GM12892 (cell line): ENCODE measurements around the gene THBS2.

ENCODE experiments used
- POLR2A ChIP-seq: IDR thresholded peaks from 2 replicates; pipeline ENCODE4 v1.6.1; 2011; ENCODE audit warnings: low read depth, low read length, control low read depth
- POLR2AphosphoS5 ChIP-seq: IDR thresholded peaks from 2 replicates; pipeline ENCODE4 v1.6.1; 2011; ENCODE audit warnings: low read depth, low read length, control low read depth

- TF ChIP-seq POLR2A (no peak), POLR2AphosphoS5 (no peak)
Observed at GRCh38 chr6:169190144-169190584, 63.5 kb downstream of the THBS2 start.
